GM19238 (cell line): ENCODE data around the gene UST.

ENCODE experiments used
- DNase-seq: peaks from one replicate; pipeline ENCODE4 v3.0.0; 2011; ENCODE audit warnings: low spot score; ENCODE audit not compliant: insufficient read length

The UST gene

GRCh38 chr6:149056777-149057463 lies 310.1 kb downstream of the UST start:
- no peak for DNase-seq

GRCh38 chr6:149057464-149057840 lies 310.6 kb downstream of the UST start:
- DNase-seq = no peak

DNA sequence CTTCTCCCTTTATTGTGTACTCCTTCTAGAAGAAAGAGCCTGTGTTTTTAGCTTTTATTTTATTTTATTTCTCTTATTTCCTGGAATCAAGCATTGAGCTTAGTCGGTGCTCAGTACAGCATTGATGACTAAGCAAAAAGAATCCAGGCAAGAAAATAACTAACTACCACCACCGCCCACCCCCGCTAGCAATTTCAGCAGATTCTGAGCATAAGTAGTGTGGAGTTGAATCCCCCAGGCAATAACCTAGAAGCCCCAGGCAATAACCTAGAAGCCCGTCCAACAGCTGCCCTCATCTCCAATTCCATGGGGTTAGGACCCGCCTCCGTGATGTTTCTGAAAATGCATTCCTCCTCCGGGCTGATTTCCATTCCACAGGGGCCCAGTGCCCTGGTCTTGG lies 312.7 kb downstream of the UST start:
- DNase-seq = no peak

DNA sequence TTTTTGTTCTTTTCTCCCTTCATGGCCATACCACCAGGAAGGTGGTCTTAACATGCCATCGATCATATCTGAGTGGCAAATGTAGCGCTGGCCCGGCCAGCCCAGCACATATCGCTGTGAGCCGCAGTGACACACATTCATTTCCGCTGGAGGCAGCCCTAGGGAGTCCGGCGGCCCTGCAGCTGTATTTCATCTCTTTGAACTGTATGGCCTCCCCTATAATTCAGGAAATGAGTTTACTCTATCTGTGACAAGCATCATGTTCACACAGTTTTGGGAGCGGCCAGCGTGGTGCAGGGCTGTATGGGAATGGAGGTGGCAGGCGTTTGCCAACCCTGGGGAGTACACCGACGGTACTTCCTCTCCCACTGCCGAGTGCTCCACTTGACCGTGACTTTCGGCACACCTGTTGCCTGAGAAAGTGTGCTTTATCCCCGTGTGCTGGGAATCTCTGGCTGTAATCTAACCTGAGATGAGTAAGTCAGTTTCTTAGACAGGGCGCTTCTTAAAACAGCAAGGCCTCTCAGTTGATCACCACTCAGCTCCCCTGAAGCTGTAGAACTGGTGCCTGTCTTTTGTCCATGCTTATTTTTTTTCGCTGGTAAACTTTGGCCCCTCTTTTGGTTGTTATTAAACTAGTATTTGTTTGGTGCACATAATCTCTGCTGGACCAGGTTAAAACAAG lies 313.6 kb downstream of the UST start:
- DNase-seq = no peak

DNA sequence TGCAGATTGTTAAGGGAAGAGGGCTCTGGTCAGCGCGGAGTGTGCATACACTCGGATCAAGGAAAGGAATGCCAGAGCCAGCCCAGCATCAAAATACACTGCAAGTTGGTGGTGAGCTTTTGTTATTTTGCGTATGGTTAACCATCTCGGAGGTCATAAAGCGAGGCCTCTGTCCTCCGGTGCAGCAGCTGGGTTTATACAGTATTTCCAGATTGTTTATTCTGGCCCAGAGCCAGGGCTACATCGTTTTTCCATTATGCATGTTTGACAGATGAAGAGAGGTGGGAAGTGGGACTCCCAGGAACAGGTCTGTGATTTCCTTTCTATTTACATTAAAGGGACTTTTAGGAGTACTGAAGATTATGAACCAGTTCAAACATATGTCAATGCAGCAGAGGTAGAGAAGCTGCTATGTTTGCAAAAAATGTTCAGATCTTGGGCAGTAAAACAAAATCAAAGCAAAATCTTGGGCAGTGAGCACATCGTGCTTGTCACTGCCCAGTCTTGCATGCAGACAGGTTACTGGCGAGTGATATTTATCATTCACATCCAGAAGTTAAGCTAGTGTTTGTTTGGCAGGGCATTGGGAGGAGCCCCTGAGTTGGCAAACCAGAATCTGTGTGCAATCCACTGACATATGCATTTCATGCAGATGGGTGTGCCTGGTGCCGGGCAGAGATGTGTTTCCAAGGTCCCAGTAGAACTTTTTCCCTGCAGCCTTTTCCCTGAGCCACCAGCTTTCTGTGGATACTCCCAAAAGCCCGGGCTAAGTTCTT lies 314.3 kb downstream of the UST start:
- DNase-seq = no peak

GRCh38 chr6:149061930-149062329 lies 315.1 kb downstream of the UST start:
- DNase-seq = no peak

DNA sequence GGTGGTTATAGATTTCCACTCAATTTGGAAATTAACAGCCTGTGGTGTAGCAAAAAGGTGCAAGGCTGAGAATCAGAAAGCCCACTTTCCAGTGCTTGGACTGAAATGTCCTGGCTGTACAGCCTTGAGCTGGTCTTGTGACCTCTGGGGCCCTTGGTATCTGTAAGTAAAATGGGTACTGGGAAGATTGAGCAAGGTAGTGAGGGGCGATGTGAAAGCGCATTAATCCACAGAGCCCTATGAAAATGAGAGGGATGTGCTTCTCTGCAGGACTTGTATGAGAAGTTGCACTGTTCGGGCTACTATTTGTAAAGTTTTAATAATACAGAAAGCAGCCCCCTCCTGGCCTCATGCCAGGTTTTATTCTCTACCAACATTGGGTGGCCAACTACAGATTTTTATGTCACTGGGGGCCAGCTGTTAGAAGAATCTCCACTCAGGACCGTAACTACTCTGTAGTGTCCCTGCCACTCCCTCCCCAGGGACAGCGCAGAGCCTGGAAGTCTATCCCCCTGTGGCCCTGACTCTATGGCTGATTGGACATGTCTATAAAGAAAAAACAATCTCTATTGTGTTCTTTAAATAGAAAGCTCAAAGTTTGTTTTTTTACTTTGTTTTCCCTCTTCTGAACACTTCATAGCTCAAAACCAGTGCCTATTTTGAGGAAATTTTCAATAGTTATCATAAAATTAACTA lies 316.0 kb downstream of the UST start:
- no peak for DNase-seq

DNA sequence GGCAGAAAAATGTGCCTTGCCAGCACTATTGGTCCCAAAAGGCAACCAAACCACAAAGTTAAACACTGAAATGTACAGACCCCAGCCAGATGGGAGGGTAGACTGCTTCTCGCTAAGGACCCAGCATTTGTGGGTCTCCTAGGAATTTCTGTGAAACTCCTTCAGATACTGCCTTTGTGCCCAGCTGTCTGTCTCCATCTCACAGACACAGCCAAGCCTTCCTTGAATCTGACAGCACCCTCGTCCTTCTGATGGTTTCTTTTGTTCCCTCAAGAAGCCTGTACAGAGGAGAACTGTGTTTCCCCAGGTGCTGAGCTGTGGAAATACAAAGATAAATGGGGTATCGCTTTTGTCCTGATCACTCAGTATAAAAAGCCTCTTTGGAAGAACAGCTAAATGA lies 316.6 kb downstream of the UST start:
- DNase-seq = no peak

DNA sequence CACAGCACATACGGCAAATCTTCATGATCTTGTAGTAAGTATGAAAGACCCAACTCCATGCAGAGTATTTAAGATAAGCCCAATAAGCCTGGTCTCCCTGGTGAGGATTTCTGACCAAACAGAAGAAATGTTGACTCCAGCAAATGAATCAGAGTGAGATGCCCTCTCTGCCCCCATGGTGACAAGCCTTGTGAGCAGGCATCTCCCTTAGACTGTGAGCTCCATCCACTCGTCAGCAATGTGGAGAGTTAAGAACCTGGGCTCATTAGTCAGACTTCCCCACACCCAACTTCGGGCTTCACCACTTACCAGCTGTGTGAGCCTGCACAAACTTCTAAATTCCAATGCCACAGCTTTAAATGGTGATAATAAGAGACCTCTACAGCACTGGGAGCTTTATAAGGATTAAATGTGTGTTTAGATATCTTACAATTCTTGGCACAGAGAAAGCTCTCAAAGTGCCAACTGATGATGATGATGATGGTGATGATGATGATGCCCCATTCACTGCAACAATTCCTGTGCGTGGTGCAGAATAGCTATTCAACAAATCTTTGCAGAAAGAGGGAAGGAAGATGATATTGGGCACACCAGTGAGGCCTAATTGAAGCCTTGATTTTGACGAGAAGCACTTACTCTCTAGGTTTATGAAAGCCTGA lies 317.3 kb downstream of the UST start:
- no peak for DNase-seq

- no peak for DNase-seq
Observed at GRCh38 chr6:149064660-149065015, 317.8 kb downstream of the UST start.

DNA sequence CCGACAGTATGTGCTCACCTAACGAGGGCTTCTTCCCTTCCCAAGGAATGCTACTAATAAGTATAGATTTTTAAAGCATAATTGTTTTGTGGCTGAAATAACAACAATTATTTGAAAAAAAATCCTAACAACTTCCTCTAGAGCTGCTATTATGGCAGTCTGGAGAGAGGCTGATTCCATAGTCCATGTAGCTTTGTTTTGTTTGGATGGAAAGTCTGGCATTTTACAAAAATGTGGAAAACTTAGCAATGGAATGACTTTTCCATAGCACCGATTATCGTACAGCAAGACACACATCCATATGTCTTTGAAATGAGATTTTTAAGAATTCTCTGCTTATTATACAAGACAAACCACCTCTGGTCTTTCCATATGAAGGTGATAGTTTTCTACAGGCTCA lies 318.3 kb downstream of the UST start:
- no peak for DNase-seq

GRCh38 chr6:149065658-149066556 lies 319.1 kb downstream of the UST start:
- DNase-seq = peak; percentile 34

DNA sequence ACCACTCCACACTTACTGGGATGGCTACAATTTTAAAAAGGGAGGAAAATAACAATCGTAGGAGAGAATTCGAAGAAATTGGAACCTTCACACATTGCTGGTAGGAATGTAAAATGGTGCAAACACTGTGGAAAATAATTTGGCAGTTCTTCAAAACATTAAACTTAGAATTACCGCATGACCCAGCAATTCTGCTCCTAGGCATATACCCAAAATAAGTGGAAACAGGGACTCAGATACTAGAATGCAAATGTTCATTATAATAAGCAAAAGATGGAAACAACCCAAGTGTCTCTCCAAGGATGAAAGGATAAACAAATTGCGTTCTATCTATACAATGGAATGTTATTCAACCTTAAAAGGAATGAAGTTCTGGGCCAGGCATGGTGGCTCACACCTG lies 325.2 kb downstream of the UST start:
- no peak for DNase-seq

DNA sequence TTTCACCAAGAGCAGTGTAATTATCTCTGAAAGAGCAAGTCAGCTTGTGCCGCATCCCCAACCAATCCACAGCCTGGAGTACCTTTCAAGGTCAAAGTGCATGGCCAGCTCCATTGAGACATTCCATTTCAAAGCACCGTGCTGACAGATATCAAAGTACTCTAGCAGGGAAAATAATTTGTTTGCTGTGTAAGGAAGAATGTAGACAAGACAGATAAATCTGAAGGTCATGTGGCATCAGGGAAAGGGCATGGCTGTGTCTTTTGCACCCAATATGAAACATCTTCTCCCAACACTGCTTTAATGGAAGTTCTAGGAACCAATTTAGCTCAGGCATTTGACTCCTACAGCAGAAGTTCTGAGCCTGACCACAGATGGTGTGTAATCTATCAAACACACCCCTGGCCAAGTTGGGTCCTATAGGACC lies 328.0 kb downstream of the UST start:
- no peak for DNase-seq

DNA sequence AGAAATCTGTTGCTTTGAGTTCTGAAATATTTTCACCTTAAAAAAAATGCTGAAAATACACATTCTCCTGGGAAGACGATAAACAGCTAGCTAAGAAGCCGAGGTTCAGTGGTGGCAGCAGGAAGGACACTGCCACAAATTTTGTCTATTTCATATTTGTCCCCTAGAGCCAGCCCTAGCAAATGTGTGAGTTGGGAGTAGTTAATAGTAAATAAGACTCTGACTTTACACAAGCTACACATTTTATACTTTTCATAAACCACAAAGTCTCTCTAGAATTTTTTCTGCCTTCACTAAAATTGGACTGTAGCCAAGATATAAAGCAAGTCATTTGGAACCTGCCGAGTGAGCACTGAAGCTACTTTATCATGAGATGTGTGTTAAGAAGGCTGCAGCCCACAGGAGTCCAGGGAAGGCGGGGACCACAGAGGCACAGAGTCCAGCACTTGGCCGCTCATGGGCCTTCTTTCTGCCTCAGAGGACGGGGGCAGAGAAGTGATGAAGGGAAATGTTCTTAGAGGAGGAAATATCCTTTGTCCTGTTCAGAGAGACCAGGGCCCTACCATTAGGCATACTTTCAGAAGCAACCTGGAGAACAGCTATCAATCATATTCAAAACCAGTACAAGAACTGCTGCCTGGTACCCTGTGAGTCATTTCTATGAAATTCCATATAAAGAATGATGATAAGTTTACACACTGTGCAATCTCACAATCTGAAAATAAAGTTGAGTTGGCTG lies 329.0 kb downstream of the UST start:
- DNase-seq = no peak

GRCh38 chr6:149076355-149076734 lies 329.5 kb downstream of the UST start:
- no peak for DNase-seq

DNA sequence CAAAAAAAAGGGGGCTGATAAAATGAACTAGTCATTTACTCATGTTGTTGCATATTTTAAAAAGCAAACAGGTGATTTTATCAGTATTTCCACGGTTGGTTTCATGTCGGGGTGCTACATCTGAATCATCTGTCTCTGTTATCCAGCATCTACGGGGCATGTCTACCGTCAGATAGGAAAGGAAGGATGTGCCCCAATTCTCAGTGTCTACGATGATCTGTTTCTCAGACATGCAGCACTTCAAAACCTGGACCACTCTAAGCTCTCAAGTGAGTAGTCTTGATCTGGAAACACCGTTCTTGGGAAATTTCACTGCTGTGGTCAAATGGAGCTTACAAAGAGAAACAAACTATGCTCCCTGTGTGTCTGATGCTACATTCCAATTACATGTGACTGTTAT lies 330.4 kb downstream of the UST start:
- no peak for DNase-seq

- DNase-seq = no peak
Observed at GRCh38 chr6:149078211-149078782, 331.5 kb downstream of the UST start.

GRCh38 chr6:149079456-149079855 lies 332.6 kb downstream of the UST start:
- DNase-seq = no peak
